ENCODE data around the gene SYT9. TPM values are rescaled to one million over a fixed set of nuclear protein-coding genes. Genes with fewer than 3 reads are reported as not detected.

Gene SYT9
- total RNA-seq, 1 experiment from 2014 or later: not detected

DNA sequence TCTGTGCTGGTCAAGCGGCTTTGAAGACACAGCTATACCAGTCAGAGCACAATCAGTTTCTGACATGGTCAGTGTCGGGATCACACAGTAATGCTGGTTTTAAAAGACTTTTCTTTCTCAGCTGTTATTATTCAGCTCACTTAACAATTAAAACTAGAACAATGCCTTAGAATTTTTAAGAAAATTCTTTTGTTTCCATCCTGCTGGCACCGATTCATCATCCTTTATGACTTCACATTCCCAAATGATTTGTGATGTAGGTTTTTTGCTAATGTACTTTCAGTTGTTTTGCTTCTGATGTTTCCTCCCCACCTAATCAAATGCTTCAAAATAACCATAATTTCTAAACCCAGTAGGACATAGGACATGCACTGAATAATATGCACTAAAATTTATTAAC is 199.1 kb downstream of the SYT9 start:
- no peaks in the 10 kb centered on the region for H3K36me3 ChIP-seq (ENCODE audit: low read depth)
- no TSS peak for BruUV-seq (replicated peaks)
- TF ChIP-seq EZH2 (IDR thresholded peaks at IDR 0.05; ENCODE audit: low read depth): no peak
- TF ChIP-seq, protein P1, sequence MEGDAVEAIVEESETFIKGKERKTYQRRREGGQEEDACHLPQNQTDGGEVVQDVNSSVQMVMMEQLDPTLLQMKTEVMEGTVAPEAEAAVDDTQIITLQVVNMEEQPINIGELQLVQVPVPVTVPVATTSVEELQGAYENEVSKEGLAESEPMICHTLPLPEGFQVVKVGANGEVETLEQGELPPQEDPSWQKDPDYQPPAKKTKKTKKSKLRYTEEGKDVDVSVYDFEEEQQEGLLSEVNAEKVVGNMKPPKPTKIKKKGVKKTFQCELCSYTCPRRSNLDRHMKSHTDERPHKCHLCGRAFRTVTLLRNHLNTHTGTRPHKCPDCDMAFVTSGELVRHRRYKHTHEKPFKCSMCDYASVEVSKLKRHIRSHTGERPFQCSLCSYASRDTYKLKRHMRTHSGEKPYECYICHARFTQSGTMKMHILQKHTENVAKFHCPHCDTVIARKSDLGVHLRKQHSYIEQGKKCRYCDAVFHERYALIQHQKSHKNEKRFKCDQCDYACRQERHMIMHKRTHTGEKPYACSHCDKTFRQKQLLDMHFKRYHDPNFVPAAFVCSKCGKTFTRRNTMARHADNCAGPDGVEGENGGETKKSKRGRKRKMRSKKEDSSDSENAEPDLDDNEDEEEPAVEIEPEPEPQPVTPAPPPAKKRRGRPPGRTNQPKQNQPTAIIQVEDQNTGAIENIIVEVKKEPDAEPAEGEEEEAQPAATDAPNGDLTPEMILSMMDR (conservative IDR thresholded peaks at IDR 0.05): no peak
- no peaks in the 10 kb centered on the region for H3K9me2 ChIP-seq (ENCODE audit: insufficient read depth)
- no peaks in the 10 kb centered on the region for H3K27me3 ChIP-seq (ENCODE audit: insufficient read depth, low read depth)
- intact Hi-C loops (cut with micrococcal nuclease; ENCODE audit: unreplicated experiment): no loop called here
- H3K27ac ChIP-seq: no peak overlapping the region
- H3K4me3 ChIP-seq: no peak overlapping the region
- H3F3A ChIP-seq (ENCODE audit: insufficient read depth, low read depth): no peaks in the 10 kb centered on the region
- H3K4me2 ChIP-seq: no peak overlapping the region
- POLR2A ChIA-PET (ENCODE audit: unreplicated experiment): no interaction called here
- no peaks in the 10 kb centered on the region for H4K20me1 ChIP-seq (ENCODE audit: insufficient read depth)
- no peaks in the 10 kb centered on the region for H3K4me1 ChIP-seq (replicated peaks; ENCODE audit: insufficient read depth)
- no peak overlapping the region for H2AFZ ChIP-seq
- CTCF ChIA-PET: no interaction called here
- no peak for DNase-seq
- H3K79me2 ChIP-seq (ENCODE audit: low read depth): no peaks in the 10 kb centered on the region
- no peaks in the 10 kb centered on the region for H3K9me3 ChIP-seq (ENCODE audit: insufficient read depth, low read depth)

DNA sequence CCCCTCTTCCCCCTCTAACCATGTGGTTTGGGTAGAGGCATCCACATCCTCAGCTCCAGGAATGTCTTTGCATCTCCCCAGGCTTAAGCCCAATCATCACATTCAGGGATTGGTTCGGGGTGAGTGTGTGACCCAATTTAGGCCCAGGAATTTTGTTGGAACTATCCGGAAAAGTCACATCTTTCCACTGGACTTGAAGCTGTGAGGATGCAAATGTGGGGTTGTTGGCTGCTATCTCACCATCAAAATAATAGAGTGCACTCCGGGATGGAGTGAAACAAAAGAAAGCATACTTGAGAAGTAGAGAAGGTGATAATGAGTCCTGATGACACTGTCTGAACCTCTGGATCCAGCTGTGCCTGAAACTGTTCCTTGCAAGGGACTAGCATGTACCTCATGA is 199.8 kb downstream of the SYT9 start:
- H3K9me3 ChIP-seq (ENCODE audit: insufficient read depth, low read depth): no peaks in the 10 kb centered on the region
- H3K9me2 ChIP-seq (ENCODE audit: insufficient read depth): no peaks in the 10 kb centered on the region
- H3F3A ChIP-seq (ENCODE audit: insufficient read depth, low read depth): no peaks in the 10 kb centered on the region
- DNase-seq: no peak
- H3K27ac ChIP-seq: no peak overlapping the region
- no peaks in the 10 kb centered on the region for H3K36me3 ChIP-seq (ENCODE audit: low read depth)
- H2AFZ ChIP-seq: no peak overlapping the region
- no peaks in the 10 kb centered on the region for H3K27me3 ChIP-seq (ENCODE audit: insufficient read depth, low read depth)
- POLR2A ChIA-PET (ENCODE audit: unreplicated experiment): no interaction called here
- TF ChIP-seq, protein P1 (conservative IDR thresholded peaks at IDR 0.05): no peak
- TF ChIP-seq EZH2 (IDR thresholded peaks at IDR 0.05; ENCODE audit: low read depth): no peak
- no peak overlapping the region for H3K4me2 ChIP-seq
- intact Hi-C loops (cut with micrococcal nuclease; ENCODE audit: unreplicated experiment): no loop called here
- no peaks in the 10 kb centered on the region for H3K79me2 ChIP-seq (ENCODE audit: low read depth)
- H4K20me1 ChIP-seq (ENCODE audit: insufficient read depth): no peaks in the 10 kb centered on the region
- CTCF ChIA-PET: interaction anchor here (0.6 kb wide), 1 partner anchor 773 kb away, joined by 3 read pairs; no protein-coding TSS in a partner anchor
- BruUV-seq (replicated peaks): no TSS peak
- H3K4me3 ChIP-seq: no peak overlapping the region
- H3K4me1 ChIP-seq (replicated peaks; ENCODE audit: insufficient read depth): no peaks in the 10 kb centered on the region

DNA sequence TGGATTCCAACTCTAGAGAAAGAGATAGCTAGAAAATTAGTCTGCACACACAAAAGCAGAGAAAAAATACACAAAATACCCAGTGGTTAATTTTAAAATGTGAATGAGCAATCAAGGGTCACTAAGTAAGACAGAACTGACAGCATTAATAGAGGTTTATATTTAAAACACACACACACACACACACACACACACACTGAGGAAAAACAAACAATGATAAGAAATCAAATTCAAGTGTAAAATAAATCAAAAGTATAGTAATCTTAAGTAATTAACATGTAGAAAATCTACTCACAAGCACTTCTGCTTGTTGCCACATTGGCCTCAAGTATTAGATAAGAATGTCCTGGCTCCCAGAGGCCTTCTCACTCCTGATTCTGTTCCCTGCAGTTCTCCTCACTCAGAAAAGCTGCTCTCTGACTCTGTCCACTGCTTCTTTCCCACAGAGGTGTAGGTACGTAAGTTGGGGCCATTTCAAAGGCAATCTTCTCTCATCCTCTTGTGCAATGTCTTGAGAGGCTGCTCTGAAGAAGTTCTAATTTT is 200.3 kb downstream of the SYT9 start:
- Histone ChIP-seq H3K79me2 (ENCODE audit: low read depth) (no peaks in the 10 kb centered on the region), H2AFZ (no peak overlapping the region), H3K4me1 (replicated peaks; ENCODE audit: insufficient read depth) (no peaks in the 10 kb centered on the region), H3K9me2 (ENCODE audit: insufficient read depth) (no peaks in the 10 kb centered on the region), H3K27ac (no peak overlapping the region), H3F3A (ENCODE audit: insufficient read depth, low read depth) (no peaks in the 10 kb centered on the region), H3K4me2 (no peak overlapping the region), H3K27me3 (ENCODE audit: insufficient read depth, low read depth) (no peaks in the 10 kb centered on the region), H3K36me3 (ENCODE audit: low read depth) (no peaks in the 10 kb centered on the region), H4K20me1 (ENCODE audit: insufficient read depth) (no peaks in the 10 kb centered on the region), H3K9me3 (ENCODE audit: insufficient read depth, low read depth) (no peaks in the 10 kb centered on the region), H3K4me3 (no peak overlapping the region)
- DNase-seq: no peak
- CTCF ChIA-PET: no interaction called here
- intact Hi-C loops (cut with micrococcal nuclease; ENCODE audit: unreplicated experiment): no loop called here
- TF ChIP-seq, protein P1 (conservative IDR thresholded peaks at IDR 0.05): no peak
- TF ChIP-seq EZH2 (IDR thresholded peaks at IDR 0.05; ENCODE audit: low read depth): no peak
- POLR2A ChIA-PET (ENCODE audit: unreplicated experiment): no interaction called here
- BruUV-seq (replicated peaks): no TSS peak
